HG02623 (cell line): ENCODE measurements around the gene TMEM184A.

Experiments
- ATAC-seq: cut with Tn5 transposase; IDR thresholded peaks from one replicate; pipeline ENCODE4 v1.9.1; 2021; ENCODE audit warnings: moderate library complexity; ENCODE audit not compliant: unreplicated experiment

The TMEM184A gene

GRCh38 chr7:1569016-1569415, 13.0 kb upstream of the TMEM184A start:
- ATAC-seq, result no peak

GRCh38 chr7:1567896-1568510, 12.0 kb upstream of the TMEM184A start:
- no peak for ATAC-seq

GRCh38 chr7:1567049-1567771, 11.2 kb upstream of the TMEM184A start:
- ATAC-seq, result no peak

GRCh38 chr7:1566687-1567048, 10.7 kb upstream of the TMEM184A start:
- ATAC-seq, result no peak

GRCh38 chr7:1564603-1565022, 8.6 kb upstream of the TMEM184A start:
- ATAC-seq, result no peak

- ATAC-seq, result no peak
Observed at GRCh38 chr7:1563981-1564602, 8.1 kb upstream of the TMEM184A start.

GRCh38 chr7:1562597-1563051, 6.6 kb upstream of the TMEM184A start:
- no peak for ATAC-seq

GRCh38 chr7:1562116-1562515, 6.1 kb upstream of the TMEM184A start:
- no peak for ATAC-seq

- ATAC-seq, result no peak
Observed at GRCh38 chr7:1561036-1561940, 5.3 kb upstream of the TMEM184A start.

- ATAC-seq, result no peak
Observed at GRCh38 chr7:1560620-1561031, 4.6 kb upstream of the TMEM184A start.

- ATAC-seq, result no peak
Observed at GRCh38 chr7:1559626-1560590, 3.9 kb upstream of the TMEM184A start.

- no peak for ATAC-seq
Observed at GRCh38 chr7:1558841-1559625, 3.0 kb upstream of the TMEM184A start.

- no peak for ATAC-seq
Observed at GRCh38 chr7:1558181-1558811, 2.3 kb upstream of the TMEM184A start.

- ATAC-seq, result no peak
Observed at GRCh38 chr7:1557771-1558170, 1.8 kb upstream of the TMEM184A start.

GRCh38 chr7:1557006-1557405, 1.0 kb upstream of the TMEM184A start:
- ATAC-seq, result no peak

- no peak for ATAC-seq
Observed at GRCh38 chr7:1555046-1555812, 776 bp downstream of the TMEM184A start.

GRCh38 chr7:1554333-1555045, 1.5 kb downstream of the TMEM184A start:
- no peak for ATAC-seq
